DOHH2 (cell line): ENCODE measurements around the gene RBM24.

Experiments used
- H3F3A ChIP-seq: fragments of 200-600 bp; sonication (generic), shearing (Covaris generic); 2 replicates; pipeline ENCODE4 v1.6.0; 2016; ENCODE audit warnings: antibody characterized with exemption, mild to moderate bottlenecking; ENCODE audit not compliant: control insufficient read depth, insufficient read depth
- H3K27ac ChIP-seq: fragments of 200-600 bp; sonication (generic); 2 replicates; pipeline ENCODE4 v1.5.1; 2014; ENCODE audit warnings: low read depth, mild to moderate bottlenecking, low read length, moderate library complexity
- H3K27me3 ChIP-seq: fragments of 200-600 bp; sonication (generic); 2 replicates; pipeline ENCODE4 v1.6.1; 2014; ENCODE audit warnings: mild to moderate bottlenecking, low read length, mixed read lengths; ENCODE audit not compliant: control insufficient read depth
- H3K36me3 ChIP-seq: fragments of 200-600 bp; sonication (generic); 2 replicates; pipeline ENCODE4 v1.6.1; 2014; ENCODE audit warnings: mild to moderate bottlenecking, low read length, moderate library complexity, mixed read lengths; ENCODE audit not compliant: control insufficient read depth
- H3K4me1 ChIP-seq: fragments of 200-600 bp; sonication (generic); 2 replicates; pipeline ENCODE4 v1.6.1; 2014; ENCODE audit warnings: mild to moderate bottlenecking, low read length, mixed read lengths; ENCODE audit not compliant: control insufficient read depth
- H3K4me2 ChIP-seq: fragments of 200-600 bp; sonication (generic); 2 replicates; pipeline ENCODE4 v1.6.0; 2014; ENCODE audit warnings: mild to moderate bottlenecking, low read length, moderate library complexity
- H3K4me3 ChIP-seq: fragments of 200-600 bp; sonication (generic); 2 replicates; pipeline ENCODE4 v1.5.1; 2014; ENCODE audit warnings: mild to moderate bottlenecking, low read length, mixed read lengths
- H3K79me2 ChIP-seq: fragments of 200-600 bp; sonication (generic); 2 replicates; pipeline ENCODE4 v1.6.1; 2014; ENCODE audit warnings: mild to moderate bottlenecking, low read length, mixed read lengths; ENCODE audit not compliant: control insufficient read depth
- H3K9me2 ChIP-seq: fragments of 200-600 bp; sonication (generic); replicated peaks from 2 replicates; pipeline ENCODE4 v1.6.1; 2014; ENCODE audit warnings: mild to moderate bottlenecking, low read length, mixed read lengths; ENCODE audit not compliant: control insufficient read depth
- H3K9me3 ChIP-seq: fragments of 200-600 bp; sonication (generic); 2 replicates; pipeline ENCODE4 v1.6.1; 2014; ENCODE audit warnings: antibody characterized with exemption, low read length, mixed read lengths; ENCODE audit not compliant: control insufficient read depth, insufficient read depth
- H4K20me1 ChIP-seq: fragments of 200-600 bp; sonication (generic); 2 replicates; pipeline ENCODE4 v1.6.0; 2014; ENCODE audit warnings: low read depth, mild to moderate bottlenecking, antibody characterized with exemption, low read length, moderate library complexity; ENCODE audit not compliant: control insufficient read depth, insufficient read depth
- EZH2phosphoT487 ChIP-seq: fragments of 200-600 bp; sonication (generic); IDR thresholded peaks from 2 replicates; pipeline ENCODE4 v1.6.1; 2017; ENCODE audit warnings: borderline replicate concordance, mild to moderate bottlenecking, antibody characterized with exemption, low read length, moderate library complexity, mixed read lengths
- TF ChIP-seq, protein P1 (sequence below): fragments of 200-600 bp; sonication (generic); IDR thresholded peaks from one replicate; pipeline ENCODE4 v1.5.1; 2014; ENCODE audit warnings: antibody characterized with exemption, mild to moderate bottlenecking, low read depth, low read length; ENCODE audit not compliant: poor library complexity, severe bottlenecking

The RBM24 gene

DNA sequence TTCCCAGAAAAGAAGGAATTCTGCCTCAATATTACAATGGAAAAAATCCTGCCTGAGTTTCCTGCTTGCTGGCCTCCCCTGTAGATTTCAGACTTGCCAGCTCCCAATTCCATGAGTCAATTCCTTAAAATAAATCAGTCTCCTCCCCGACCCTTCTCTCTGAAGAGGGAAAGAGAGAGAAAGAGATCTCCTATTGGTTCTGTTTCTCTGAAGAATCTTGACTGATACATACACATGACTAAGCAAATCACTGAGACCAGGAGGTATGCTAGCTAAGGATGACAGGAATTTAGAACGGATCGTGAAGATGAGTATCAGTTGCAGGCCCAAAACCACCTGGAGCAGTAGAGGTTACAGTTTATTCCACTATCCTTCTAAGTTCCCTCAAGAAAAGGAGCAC is 11.3 kb upstream of the RBM24 start:
- Histone ChIP-seq H3K27me3 (no peaks in the 10 kb centered on the region), H3K9me3 (no peaks in the 10 kb centered on the region), H4K20me1 (no peaks in the 10 kb centered on the region), H3K79me2 (no peaks in the 10 kb centered on the region), H3K4me3 (no peak overlapping the region), H3K36me3 (no peaks in the 10 kb centered on the region), H3K27ac (no peak overlapping the region), H3F3A (no peaks in the 10 kb centered on the region), H3K4me1 (no peaks in the 10 kb centered on the region), H3K4me2 (no peak overlapping the region), H3K9me2 (no peaks in the 10 kb centered on the region)
- TF ChIP-seq EZH2phosphoT487: no peak
- TF ChIP-seq, protein P1, sequence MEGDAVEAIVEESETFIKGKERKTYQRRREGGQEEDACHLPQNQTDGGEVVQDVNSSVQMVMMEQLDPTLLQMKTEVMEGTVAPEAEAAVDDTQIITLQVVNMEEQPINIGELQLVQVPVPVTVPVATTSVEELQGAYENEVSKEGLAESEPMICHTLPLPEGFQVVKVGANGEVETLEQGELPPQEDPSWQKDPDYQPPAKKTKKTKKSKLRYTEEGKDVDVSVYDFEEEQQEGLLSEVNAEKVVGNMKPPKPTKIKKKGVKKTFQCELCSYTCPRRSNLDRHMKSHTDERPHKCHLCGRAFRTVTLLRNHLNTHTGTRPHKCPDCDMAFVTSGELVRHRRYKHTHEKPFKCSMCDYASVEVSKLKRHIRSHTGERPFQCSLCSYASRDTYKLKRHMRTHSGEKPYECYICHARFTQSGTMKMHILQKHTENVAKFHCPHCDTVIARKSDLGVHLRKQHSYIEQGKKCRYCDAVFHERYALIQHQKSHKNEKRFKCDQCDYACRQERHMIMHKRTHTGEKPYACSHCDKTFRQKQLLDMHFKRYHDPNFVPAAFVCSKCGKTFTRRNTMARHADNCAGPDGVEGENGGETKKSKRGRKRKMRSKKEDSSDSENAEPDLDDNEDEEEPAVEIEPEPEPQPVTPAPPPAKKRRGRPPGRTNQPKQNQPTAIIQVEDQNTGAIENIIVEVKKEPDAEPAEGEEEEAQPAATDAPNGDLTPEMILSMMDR: no peak

DNA sequence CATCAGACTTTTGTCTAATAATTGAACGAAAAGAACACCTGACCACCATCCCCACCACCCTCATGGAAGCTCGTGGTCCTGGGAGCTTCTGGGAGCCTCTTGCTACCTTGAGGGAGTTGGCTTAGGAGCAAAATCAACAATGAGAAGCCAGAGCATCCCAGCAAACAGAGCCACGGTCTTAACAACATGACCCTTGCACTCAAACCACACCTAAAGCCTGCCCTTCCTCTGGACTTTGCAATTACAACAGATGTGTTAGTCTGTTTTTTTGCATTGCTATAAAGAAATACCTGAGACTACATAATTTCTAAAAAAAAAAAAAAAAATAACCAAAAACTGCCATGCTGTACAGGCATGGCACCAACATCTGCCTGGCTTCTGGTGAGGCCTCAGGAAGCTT is 9.5 kb upstream of the RBM24 start:
- Histone ChIP-seq H3K4me3 (no peak overlapping the region), H3K4me1 (no peaks in the 10 kb centered on the region), H3K9me3 (no peaks in the 10 kb centered on the region), H4K20me1 (no peaks in the 10 kb centered on the region), H3K36me3 (no peaks in the 10 kb centered on the region), H3K9me2 (no peaks in the 10 kb centered on the region), H3K4me2 (no peak overlapping the region), H3K27me3 (no peaks in the 10 kb centered on the region), H3K27ac (no peak overlapping the region), H3K79me2 (no peaks in the 10 kb centered on the region), H3F3A (no peaks in the 10 kb centered on the region)
- TF ChIP-seq, protein P1: no peak
- TF ChIP-seq EZH2phosphoT487: no peak

DNA sequence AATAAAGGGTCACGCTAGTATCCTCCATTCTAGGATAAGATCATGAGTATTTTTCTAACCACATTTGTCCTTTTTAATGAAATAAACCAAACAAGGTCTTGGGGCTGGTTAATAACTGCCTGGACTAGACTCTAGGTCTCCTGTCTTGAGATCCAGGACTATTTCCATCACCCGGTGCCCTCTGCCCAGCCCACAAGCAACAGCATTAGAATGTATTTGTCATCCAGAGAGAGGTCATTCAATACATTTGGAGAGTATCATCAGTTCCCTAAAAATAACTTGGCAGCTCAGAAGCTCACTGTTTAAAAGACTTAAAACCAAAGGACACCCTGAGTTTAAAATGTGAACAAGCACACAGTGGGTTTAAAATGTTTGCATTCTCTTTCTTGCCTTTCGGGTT is 4.4 kb upstream of the RBM24 start:
- H3K4me2 ChIP-seq: no peak overlapping the region
- H3K79me2 ChIP-seq: no peaks in the 10 kb centered on the region
- no peaks in the 10 kb centered on the region for H3K36me3 ChIP-seq
- no peak overlapping the region for H3K4me3 ChIP-seq
- H3K9me2 ChIP-seq: no peaks in the 10 kb centered on the region
- H3K9me3 ChIP-seq: no peaks in the 10 kb centered on the region
- H3K27me3 ChIP-seq: no peaks in the 10 kb centered on the region
- no peak overlapping the region for H3K27ac ChIP-seq
- H3K4me1 ChIP-seq: no peaks in the 10 kb centered on the region
- TF ChIP-seq EZH2phosphoT487: no peak
- TF ChIP-seq, protein P1: no peak
- H4K20me1 ChIP-seq: no peaks in the 10 kb centered on the region
- H3F3A ChIP-seq: no peaks in the 10 kb centered on the region

DNA sequence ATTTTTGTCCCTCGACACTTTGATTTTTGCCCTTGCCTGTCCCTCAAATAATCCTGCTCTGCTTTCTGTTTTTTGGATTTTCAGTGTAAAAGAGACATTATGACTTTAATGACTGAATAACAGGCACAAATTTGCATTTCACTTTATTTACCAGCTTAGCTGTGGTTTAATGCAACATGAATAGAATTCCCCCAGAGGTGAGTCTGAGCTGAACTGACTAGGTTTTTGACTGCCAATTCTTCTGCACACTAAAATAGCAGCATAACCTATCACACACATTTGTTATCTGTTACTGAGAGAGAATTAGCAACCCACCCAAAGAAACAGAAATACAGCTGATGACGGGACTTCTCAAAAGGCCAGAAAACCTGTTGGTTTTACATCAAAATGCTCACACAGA is 3.9 kb upstream of the RBM24 start:
- no peak overlapping the region for H3K27ac ChIP-seq
- no peaks in the 10 kb centered on the region for H3K9me3 ChIP-seq
- H3K4me3 ChIP-seq: no peak overlapping the region
- no peaks in the 10 kb centered on the region for H3K9me2 ChIP-seq
- no peak overlapping the region for H3K4me2 ChIP-seq
- no peaks in the 10 kb centered on the region for H3K27me3 ChIP-seq
- no peaks in the 10 kb centered on the region for H3K79me2 ChIP-seq
- H3K36me3 ChIP-seq: no peaks in the 10 kb centered on the region
- H3F3A ChIP-seq: no peaks in the 10 kb centered on the region
- TF ChIP-seq EZH2phosphoT487: no peak
- TF ChIP-seq, protein P1: no peak
- no peaks in the 10 kb centered on the region for H3K4me1 ChIP-seq
- H4K20me1 ChIP-seq: no peaks in the 10 kb centered on the region
